ENCODE measurements around the gene PDILT. TPM values are rescaled to one million over a fixed set of nuclear protein-coding genes. Genes with fewer than 3 reads are reported as not detected.

Gene PDILT
- total RNA-seq, 1 donor from 2014 or later: not detected

DNA sequence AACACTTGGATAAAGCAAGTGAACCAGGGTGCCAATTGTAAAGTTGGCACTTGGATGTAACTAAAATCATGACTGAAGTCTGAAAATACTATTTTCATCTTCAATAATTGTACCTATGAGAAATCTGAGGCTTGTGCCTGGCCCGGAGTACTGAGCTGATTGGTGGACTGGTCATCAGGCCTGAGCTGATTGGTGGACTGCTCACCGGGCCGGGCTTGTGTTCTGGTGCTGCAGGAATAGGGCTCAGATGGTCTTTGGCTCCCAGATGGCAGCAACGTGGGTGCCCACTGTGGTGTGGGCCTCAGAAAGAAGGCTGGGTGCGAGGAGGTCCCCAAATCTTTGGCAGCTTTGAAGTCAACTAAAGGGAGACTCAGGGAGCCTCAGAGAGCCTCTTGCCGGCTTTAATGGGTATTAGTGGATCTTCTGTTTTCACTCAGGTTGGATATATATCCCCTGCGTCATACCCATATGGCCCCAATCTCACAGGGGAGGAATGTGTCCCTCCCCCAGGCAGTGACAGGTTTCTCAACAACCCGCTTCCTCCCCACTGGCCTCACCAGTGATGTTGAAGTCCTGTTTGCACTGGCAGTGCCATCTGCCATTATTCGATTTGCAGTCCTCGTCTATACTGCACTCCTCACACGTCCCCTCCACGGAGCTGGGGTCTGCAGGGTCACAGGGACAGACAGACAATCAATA is 56.7 kb downstream of the PDILT start:
- H3K4me3 ChIP-seq: no peak overlapping the region
- intact Hi-C loops (cut with DNase I): no loop called here
- TF ChIP-seq, protein P1, sequence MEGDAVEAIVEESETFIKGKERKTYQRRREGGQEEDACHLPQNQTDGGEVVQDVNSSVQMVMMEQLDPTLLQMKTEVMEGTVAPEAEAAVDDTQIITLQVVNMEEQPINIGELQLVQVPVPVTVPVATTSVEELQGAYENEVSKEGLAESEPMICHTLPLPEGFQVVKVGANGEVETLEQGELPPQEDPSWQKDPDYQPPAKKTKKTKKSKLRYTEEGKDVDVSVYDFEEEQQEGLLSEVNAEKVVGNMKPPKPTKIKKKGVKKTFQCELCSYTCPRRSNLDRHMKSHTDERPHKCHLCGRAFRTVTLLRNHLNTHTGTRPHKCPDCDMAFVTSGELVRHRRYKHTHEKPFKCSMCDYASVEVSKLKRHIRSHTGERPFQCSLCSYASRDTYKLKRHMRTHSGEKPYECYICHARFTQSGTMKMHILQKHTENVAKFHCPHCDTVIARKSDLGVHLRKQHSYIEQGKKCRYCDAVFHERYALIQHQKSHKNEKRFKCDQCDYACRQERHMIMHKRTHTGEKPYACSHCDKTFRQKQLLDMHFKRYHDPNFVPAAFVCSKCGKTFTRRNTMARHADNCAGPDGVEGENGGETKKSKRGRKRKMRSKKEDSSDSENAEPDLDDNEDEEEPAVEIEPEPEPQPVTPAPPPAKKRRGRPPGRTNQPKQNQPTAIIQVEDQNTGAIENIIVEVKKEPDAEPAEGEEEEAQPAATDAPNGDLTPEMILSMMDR (IDR thresholded peaks at IDR 0.05): no peak
- DNase-seq (ENCODE audit: low spot score in 2 of 2): no peak
- no peak overlapping the region for H3K27ac ChIP-seq
- H3K4me1 ChIP-seq: no peaks in the 10 kb centered on the region
- H3K9me3 ChIP-seq: no peaks in the 10 kb centered on the region
- H3K36me3 ChIP-seq: no peaks in the 10 kb centered on the region
- H3K27me3 ChIP-seq: no peaks in the 10 kb centered on the region

- TF ChIP-seq, protein P1 (IDR thresholded peaks at IDR 0.05): no peak
Measured at GRCh38 chr16:20344611-20345010, 59.9 kb downstream of the PDILT start.

DNA sequence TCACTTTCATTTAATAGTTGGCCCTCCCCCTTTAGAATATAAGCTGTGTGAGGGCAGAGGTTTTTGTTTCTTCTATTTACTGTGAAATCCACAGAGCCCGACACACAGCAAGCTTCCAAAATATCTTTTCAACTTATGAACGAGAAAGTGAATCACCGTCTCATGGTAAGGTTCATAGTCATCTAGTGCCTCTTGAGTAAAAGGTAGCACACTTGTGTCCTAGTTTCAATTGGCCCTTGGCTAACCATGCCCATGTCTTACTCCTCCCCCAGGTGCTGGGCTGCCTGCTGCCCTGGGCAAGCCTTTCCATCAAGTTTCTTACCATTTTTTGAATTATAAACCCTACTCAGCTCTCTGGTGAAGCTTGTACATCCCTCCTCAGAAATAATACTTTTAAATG is 64.8 kb downstream of the PDILT start:
- Histone ChIP-seq H3K27me3 (no peaks in the 10 kb centered on the region), H3K4me3 (no peak overlapping the region), H3K4me1 (no peaks in the 10 kb centered on the region), H3K27ac (no peak overlapping the region), H3K36me3 (no peaks in the 10 kb centered on the region), H3K9me3 (no peaks in the 10 kb centered on the region)
- intact Hi-C loops (cut with DNase I): no loop called here
- DNase-seq (ENCODE audit: low spot score in 2 of 2): no peak
- TF ChIP-seq, protein P1 (IDR thresholded peaks at IDR 0.05): no peak

More at GRCh38 chr16:20344611-20345010, 59.9 kb downstream of the PDILT start:
- intact Hi-C loops (cut with DNase I): no loop called here
- Histone ChIP-seq H3K27me3 (no peaks in the 10 kb centered on the region), H3K27ac (no peak overlapping the region), H3K4me1 (no peaks in the 10 kb centered on the region), H3K36me3 (no peaks in the 10 kb centered on the region), H3K4me3 (no peak overlapping the region), H3K9me3 (no peaks in the 10 kb centered on the region)
- DNase-seq (ENCODE audit: low spot score in 2 of 2): no peak

GRCh38 chr16:20336955-20337354 is 67.6 kb downstream of the PDILT start:
- no peak overlapping the region for H3K4me3 ChIP-seq
- TF ChIP-seq, protein P1 (IDR thresholded peaks at IDR 0.05): no peak
- H3K36me3 ChIP-seq: no peaks in the 10 kb centered on the region
- intact Hi-C loops (cut with DNase I): no loop called here
- H3K27me3 ChIP-seq: no peaks in the 10 kb centered on the region
- H3K9me3 ChIP-seq: no peaks in the 10 kb centered on the region
- no peaks in the 10 kb centered on the region for H3K4me1 ChIP-seq
- no peak overlapping the region for H3K27ac ChIP-seq
- no peak for DNase-seq (ENCODE audit: low spot score in 2 of 2)

- no peaks in the 10 kb centered on the region for H3K9me3 ChIP-seq
- TF ChIP-seq, protein P1 (IDR thresholded peaks at IDR 0.05): no peak
- DNase-seq (ENCODE audit: low spot score in 2 of 2): no peak
- H3K36me3 ChIP-seq: no peaks in the 10 kb centered on the region
- no peaks in the 10 kb centered on the region for H3K4me1 ChIP-seq
- H3K4me3 ChIP-seq: no peak overlapping the region
- H3K27me3 ChIP-seq: no peaks in the 10 kb centered on the region
- no peak overlapping the region for H3K27ac ChIP-seq
- intact Hi-C loops (cut with DNase I): no loop called here
Measured at GRCh38 chr16:20334396-20334795, 70.1 kb downstream of the PDILT start.
